HCT116 (cell line): ENCODE data around the gene RBM15B.

Experiments used
- CTCF ChIP-seq, 3 experiments: fragments of 200-600 bp in 1 of 3; sonication (generic) in 1 of 3; IDR thresholded peaks in 2 of 3; conservative IDR thresholded peaks in 1 of 3; 2 replicates each; pipeline ENCODE4 v1.5.1; 2012 to 2017; ENCODE audit warnings: low read depth in 2 of 3, low read length in 2 of 3, antibody characterized with exemption in 1 of 3, borderline replicate concordance in 1 of 3, control low read depth in 1 of 3, mild to moderate bottlenecking in 1 of 3, mixed read lengths in 1 of 3, mixed run types in 1 of 3, moderate library complexity in 1 of 3; ENCODE audit not compliant: insufficient read depth in 1 of 3
- JUND ChIP-seq: IDR thresholded peaks from 2 replicates; pipeline ENCODE4 v1.6.1; 2012
- POLR2A ChIP-seq: IDR thresholded peaks from 2 replicates; pipeline ENCODE4 v1.7.0; 2011; ENCODE audit warnings: borderline replicate concordance; ENCODE audit not compliant: insufficient read depth, insufficient read length; ENCODE audit errors: extremely low read depth
- POLR2AphosphoS5 ChIP-seq: IDR thresholded peaks from 2 replicates; pipeline ENCODE4 v1.6.1; 2011; ENCODE audit warnings: mild to moderate bottlenecking, low read depth, low read length, moderate library complexity
- SRF ChIP-seq: IDR thresholded peaks from 2 replicates; pipeline ENCODE4 v1.6.1; 2012; ENCODE audit warnings: low read depth
- YY1 ChIP-seq: IDR thresholded peaks from 2 replicates; pipeline ENCODE4 v1.6.1; 2011; ENCODE audit warnings: low read length, low read depth, moderate library complexity, mild to moderate bottlenecking; ENCODE audit not compliant: insufficient replicate concordance; ENCODE audit errors: extremely low read depth
- ZNF274 ChIP-seq: fragments of 200-500 bp; sonication (Bioruptor generic); IDR thresholded peaks from 2 replicates; pipeline ENCODE4 v1.6.1; 2014; ENCODE audit warnings: mild to moderate bottlenecking, low read depth, low read length, inconsistent platforms

- TF ChIP-seq CTCF (IDR thresholded peaks at IDR 0.05 in 2 of 3, conservative IDR thresholded peaks at IDR 0.05 in 1 of 3; ENCODE audit: borderline replicate concordance in 1 of 3, insufficient read depth in 1 of 3, low read depth in 2 of 3, low read length in 2 of 3), result no peak
- no peak for TF ChIP-seq JUND
- TF ChIP-seq SRF, result no peak
- TF ChIP-seq YY1, result no peak
- TF ChIP-seq ZNF274, result no peak
- TF ChIP-seq POLR2A, result no peak
- no peak for TF ChIP-seq POLR2AphosphoS5
Measured at GRCh38 chr3:51361746-51362145, 29.3 kb upstream of the RBM15B start.
